Activated T-cell treated with anti-CD3 and anti-CD28 coated beads, Interleukin-2, amount 50 U/mL, for 4 hours (primary cell): ENCODE results near the gene COX19. TPM values are rescaled to one million over a fixed set of nuclear protein-coding genes. Genes with fewer than 3 reads are reported as not detected.
"Not testable (repeated sequence)": the region's sequence is repeated elsewhere in the genome, so short reads cannot be mapped to it uniquely, and the experiment has no call there.

Experiments used
- ATAC-seq, 2 donors: fragments of 200-7000 bp; cut with Tn5 transposase; one replicate each; pipeline ENCODE4 v1.10.0; 2021
- DNase-seq: peaks from one replicate; pipeline ENCODE4 v3.0.0-alpha.2; 2020
- H3K27me3 Mint-ChIP-seq: one replicate; pipeline ENCODE4 v1.8.0; 2021; ENCODE audit warnings: low read depth, mixed read lengths
- H3K36me3 Mint-ChIP-seq: one replicate; pipeline ENCODE4 v1.8.0; 2022; ENCODE audit warnings: mixed read lengths; ENCODE audit not compliant: insufficient read depth
- H3K4me1 Mint-ChIP-seq: one replicate; pipeline ENCODE4 v1.8.0; 2021; ENCODE audit warnings: low read depth, mixed read lengths
- H3K4me3 Mint-ChIP-seq: one replicate; pipeline ENCODE4 v1.8.0; 2021; ENCODE audit warnings: mild to moderate bottlenecking, moderate library complexity, mixed read lengths
- H3K9me3 Mint-ChIP-seq: one replicate; pipeline ENCODE4 v1.8.0; 2021; ENCODE audit warnings: mixed read lengths
- total RNA-seq, 3 donors: library from RNA; stranded (reverse); gene quantifications; one replicate each; pipeline ENCODE4 v1.2.1, GENCODE V29; 2021

The COX19 gene
- total RNA-seq, 3 donors from 2014 or later, result 17.5 to 19.0 (median 18.9) TPM

GRCh38 chr7:1002026-1002425 is 26.7 kb upstream of the COX19 start:
- H3K36me3 Mint-ChIP-seq, H3K4me3 Mint-ChIP-seq, H3K9me3 Mint-ChIP-seq, ATAC-seq, DNase-seq, H3K27me3 Mint-ChIP-seq, H3K4me1 Mint-ChIP-seq: not testable (repeated sequence)

- not testable (repeated sequence) for H3K9me3 Mint-ChIP-seq, ATAC-seq, H3K4me3 Mint-ChIP-seq, H3K36me3 Mint-ChIP-seq, H3K4me1 Mint-ChIP-seq, H3K27me3 Mint-ChIP-seq, DNase-seq
These were observed 25.9 kb upstream of the COX19 start for GRCh38 chr7:1001069-1001770.

- no peaks in the 10 kb centered on the region for H3K9me3 Mint-ChIP-seq
- no peaks in the 10 kb centered on the region for H3K4me1 Mint-ChIP-seq
- no peak overlapping the region for H3K4me3 Mint-ChIP-seq
- DNase-seq (no peak), ATAC-seq (no peak)
- H3K36me3 Mint-ChIP-seq, result peaks cover 1% of the 10 kb centered on the region
- no peaks in the 10 kb centered on the region for H3K27me3 Mint-ChIP-seq
These were observed 24.9 kb upstream of the COX19 start for GRCh38 chr7:999941-1000935.

GRCh38 chr7:999149-999879 is 24.0 kb upstream of the COX19 start:
- H3K4me3 Mint-ChIP-seq, result no peak overlapping the region
- no peaks in the 10 kb centered on the region for H3K27me3 Mint-ChIP-seq
- ATAC-seq (no peak), DNase-seq (no peak)
- no peaks in the 10 kb centered on the region for H3K4me1 Mint-ChIP-seq
- H3K9me3 Mint-ChIP-seq, result no peaks in the 10 kb centered on the region
- peaks cover 1% of the 10 kb centered on the region for H3K36me3 Mint-ChIP-seq

GRCh38 chr7:997404-998395 is 22.4 kb upstream of the COX19 start:
- Mint-ChIP-seq H3K4me3 (no peak overlapping the region), H3K9me3 (no peaks in the 10 kb centered on the region), H3K36me3 (peaks cover 1% of the 10 kb centered on the region), H3K4me1 (peaks cover 5% of the 10 kb centered on the region), H3K27me3 (no peaks in the 10 kb centered on the region)
- DNase-seq (no peak), ATAC-seq (no peak)

GRCh38 chr7:996079-996872 is 20.9 kb upstream of the COX19 start:
- no peak for DNase-seq
- Mint-ChIP-seq H3K4me1 (peaks cover 5% of the 10 kb centered on the region), H3K27me3 (no peaks in the 10 kb centered on the region), H3K4me3 (no peak overlapping the region), H3K36me3 (peaks cover 1% of the 10 kb centered on the region), H3K9me3 (no peaks in the 10 kb centered on the region)
- no peak for ATAC-seq

- DNase-seq, result no peak
- Mint-ChIP-seq H3K9me3 (no peaks in the 10 kb centered on the region), H3K36me3 (peaks cover 1% of the 10 kb centered on the region), H3K4me1 (peaks cover 5% of the 10 kb centered on the region), H3K4me3 (no peak overlapping the region), H3K27me3 (no peaks in the 10 kb centered on the region)
- ATAC-seq, result no peak
These were observed 20.2 kb upstream of the COX19 start for GRCh38 chr7:995571-995970.

GRCh38 chr7:994592-995308 is 19.4 kb upstream of the COX19 start:
- Mint-ChIP-seq H3K4me1 (peaks cover 5% of the 10 kb centered on the region), H3K36me3 (peaks cover 1% of the 10 kb centered on the region), H3K9me3 (no peaks in the 10 kb centered on the region), H3K4me3 (no peak overlapping the region), H3K27me3 (no peaks in the 10 kb centered on the region)
- ATAC-seq (no peak), DNase-seq (no peak)

- H3K27me3 Mint-ChIP-seq, result peaks cover 1% of the 10 kb centered on the region
- H3K4me3 Mint-ChIP-seq, result no peak overlapping the region
- peaks cover 5% of the 10 kb centered on the region for H3K4me1 Mint-ChIP-seq
- DNase-seq, result peak; percentile 93
- ATAC-seq, result peak; percentile 98
- peaks cover 1% of the 10 kb centered on the region for H3K36me3 Mint-ChIP-seq
- H3K9me3 Mint-ChIP-seq, result no peaks in the 10 kb centered on the region
These were observed 17.6 kb upstream of the COX19 start for GRCh38 chr7:992709-993607.

GRCh38 chr7:991729-992656 is 16.6 kb upstream of the COX19 start:
- no peak for ATAC-seq
- Mint-ChIP-seq H3K9me3 (no peaks in the 10 kb centered on the region), H3K27me3 (peaks cover 2% of the 10 kb centered on the region), H3K36me3 (peaks cover 1% of the 10 kb centered on the region), H3K4me3 (no peak overlapping the region), H3K4me1 (peaks cover 5% of the 10 kb centered on the region)
- DNase-seq, result no peak
